ENCODE measurements around the gene ST3GAL6. TPM values are rescaled to one million over a fixed set of nuclear protein-coding genes. Genes with fewer than 3 reads are reported as not detected.

ST3GAL6 gene
- total and polyA plus RNA-seq, 2 donors (not counting 3 experiments of a cell fraction or from before 2014, with no cell fraction given) = 13.2 to 35.9 TPM

GRCh38 chr3:98839846-98840245 lies 76.7 kb downstream of the ST3GAL6 start:
- no peaks in the 10 kb centered on the region for H4K20me1 ChIP-seq (replicated peaks; ENCODE audit: control insufficient read depth, extremely low read depth, insufficient read depth, low read length)
- no peaks in the 10 kb centered on the region for H3K9me1 ChIP-seq (replicated peaks; ENCODE audit: control insufficient read depth, extremely low read depth, insufficient read depth, low read length)
- no peak overlapping the region for H3K4me2 ChIP-seq (ENCODE audit: insufficient read depth, low read length)
- no peaks in the 10 kb centered on the region for H3K9me3 ChIP-seq (replicated peaks; ENCODE audit: control insufficient read depth, insufficient read depth, low read length)
- ChIA-PET POLR2A (no interaction called here), CTCF (interaction anchor here (0.9 to 1.1 kb wide), 2 partner anchors 22 to 155 kb away, joined by 3 to 5 read pairs; no protein-coding TSS in a partner anchor)
- FAIRE-seq = no peak
- peaks cover 0 to 2% of the 10 kb centered on the region in 2 experiments for H3K36me3 ChIP-seq (ENCODE audit: control insufficient read depth in 2 of 2, extremely low read depth in 1 of 2, insufficient read depth in 2 of 2, low read length in 2 of 2)
- intact Hi-C loops (cut with micrococcal nuclease) = no loop called here
- TF ChIP-seq POLR2A (IDR thresholded peaks at IDR 0.05; ENCODE audit: low read depth, low read length) (no peak), FOS (IDR thresholded peaks at IDR 0.05; ENCODE audit: borderline replicate concordance, insufficient read depth, low read length) (no peak)
- H3K4me3 ChIP-seq (replicated peaks in 1 of 3; ENCODE audit: insufficient read depth in 1 of 3, low read depth in 1 of 3, low read length in 3 of 3) = no peak overlapping the region
- peaks cover 8% of the 10 kb centered on the region for H3K79me2 ChIP-seq (ENCODE audit: control insufficient read depth, insufficient read depth, low read length)
- H3K4me1 ChIP-seq (ENCODE audit: control insufficient read depth, extremely low read depth, insufficient read depth, low read length) = no peaks in the 10 kb centered on the region
- no peak for DNase-seq (ENCODE audit: low read depth, low spot score)
- dilution Hi-C loops (cut with MboI; ENCODE audit: extremely low pct_ligation_motif_present, low sequenced_read_pairs) = no loop called here
- H3K9ac ChIP-seq (replicated peaks; ENCODE audit: extremely low read depth, insufficient read depth, low read length) = no peak overlapping the region
- BruUV-seq (replicated peaks) = no TSS peak
- H3K27ac ChIP-seq (ENCODE audit: insufficient read depth, low read depth, low read length) = no peak overlapping the region
- H2AFZ ChIP-seq (ENCODE audit: low read depth, low read length) = no peak overlapping the region
- no peaks in the 10 kb centered on the region for H3K27me3 ChIP-seq (ENCODE audit: control insufficient read depth in 2 of 2, insufficient read depth in 2 of 2, low read length in 2 of 2)

- no peaks in the 10 kb centered on the region for H3K4me1 ChIP-seq (ENCODE audit: control insufficient read depth, extremely low read depth, insufficient read depth, low read length)
- intact Hi-C loops (cut with micrococcal nuclease) = no loop called here
- CTCF ChIA-PET = interaction anchor here (2.9 kb wide), 1 partner anchor 150 kb away, joined by 12 read pairs; no protein-coding TSS in a partner anchor
- H3K4me3 ChIP-seq (replicated peaks in 1 of 3; ENCODE audit: insufficient read depth in 1 of 3, low read depth in 1 of 3, low read length in 3 of 3) = no peak overlapping the region
- dilution Hi-C loops (cut with MboI; ENCODE audit: extremely low pct_ligation_motif_present, low sequenced_read_pairs) = no loop called here
- peaks cover 2 to 6% of the 10 kb centered on the region in 2 experiments for H3K36me3 ChIP-seq (ENCODE audit: control insufficient read depth in 2 of 2, extremely low read depth in 1 of 2, insufficient read depth in 2 of 2, low read length in 2 of 2)
- no peak for DNase-seq (ENCODE audit: low read depth, low spot score)
- H3K27me3 ChIP-seq (ENCODE audit: control insufficient read depth in 2 of 2, insufficient read depth in 2 of 2, low read length in 2 of 2) = no peaks in the 10 kb centered on the region
- FAIRE-seq = no peak
- POLR2A ChIA-PET = no interaction called here
- TF ChIP-seq FOS (IDR thresholded peaks at IDR 0.05; ENCODE audit: borderline replicate concordance, insufficient read depth, low read length) = no peak
- TF ChIP-seq CTCF (IDR thresholded peaks at IDR 0.05; ENCODE audit: extremely low read depth in 1 of 2, insufficient read depth in 1 of 2, low read depth in 1 of 2, low read length in 2 of 2) = no peak
- TF ChIP-seq MAX (IDR thresholded peaks at IDR 0.05; ENCODE audit: insufficient read depth, insufficient read length) = no peak
- TF ChIP-seq POLR2A (IDR thresholded peaks at IDR 0.05; ENCODE audit: low read depth, low read length) = no peak
- TF ChIP-seq POLR2AphosphoS5 (IDR thresholded peaks at IDR 0.05; ENCODE audit: insufficient read depth, low read depth, low read length) = no peak
- no peak for TF ChIP-seq MYC (IDR thresholded peaks at IDR 0.05; ENCODE audit: low read depth, low read length)
- no peak for TF ChIP-seq EZH2 (IDR thresholded peaks at IDR 0.05; ENCODE audit: borderline replicate concordance, low read depth, low read length, severe bottlenecking)
- TF ChIP-seq GATA2 (IDR thresholded peaks at IDR 0.05; ENCODE audit: insufficient read depth, insufficient read length, low read depth, low read length) = no peak
- TF ChIP-seq JUN (IDR thresholded peaks at IDR 0.05; ENCODE audit: borderline replicate concordance, insufficient read depth, insufficient read length, low read depth) = no peak
- H2AFZ ChIP-seq (ENCODE audit: low read depth, low read length) = no peak overlapping the region
- H3K9me1 ChIP-seq (replicated peaks; ENCODE audit: control insufficient read depth, extremely low read depth, insufficient read depth, low read length) = no peaks in the 10 kb centered on the region
- H3K9me3 ChIP-seq (replicated peaks; ENCODE audit: control insufficient read depth, insufficient read depth, low read length) = no peaks in the 10 kb centered on the region
- BruUV-seq (replicated peaks) = no TSS peak
- H4K20me1 ChIP-seq (replicated peaks; ENCODE audit: control insufficient read depth, extremely low read depth, insufficient read depth, low read length) = no peaks in the 10 kb centered on the region
- no peak overlapping the region for H3K4me2 ChIP-seq (ENCODE audit: insufficient read depth, low read length)
- H3K9ac ChIP-seq (replicated peaks; ENCODE audit: extremely low read depth, insufficient read depth, low read length) = no peak overlapping the region
- no peak overlapping the region for H3K27ac ChIP-seq (ENCODE audit: insufficient read depth, low read depth, low read length)
- H3K79me2 ChIP-seq (ENCODE audit: control insufficient read depth, insufficient read depth, low read length) = peaks cover 30% of the 10 kb centered on the region
Observed at GRCh38 chr3:98843266-98843959, 80.3 kb downstream of the ST3GAL6 start.

All from endothelial cell of umbilical vein (primary cell).